B cell (primary cell): Measurements from ENCODE around the gene PIK3R3. TPM values are rescaled to one million over a fixed set of nuclear protein-coding genes. Genes with fewer than 3 reads are reported as not detected.

Experiments used
- ATAC-seq: fragments of 200-7000 bp; cut with Tn5 transposase; one replicate; pipeline ENCODE4 v1.10.0; 2021; ENCODE audit warnings: low read depth, mild to moderate bottlenecking, moderate number of reproducible peaks, moderate library complexity
- CTCF ChIA-PET: fragments of 350-600 bp; sonication (Branson Sonifier 250); formaldehyde crosslinking; loops from one replicate; lab custom pipeline; 2021; ENCODE audit warnings: antibody characterized with exemption, inconsistent platforms; lab: Charles Lee
- POLR2A ChIA-PET: fragments of 350-600 bp; sonication (Branson Sonifier 250); formaldehyde crosslinking; loops from one replicate; lab custom pipeline; 2021; ENCODE audit warnings: antibody characterized with exemption; lab: Charles Lee
- DNase-seq: peaks from one replicate; pipeline ENCODE4 v3.0.0; 2013
- H2AFZ ChIP-seq: 2 replicates; pipeline ENCODE4 v1.6.1; 2012; ENCODE audit warnings: mild to moderate bottlenecking, low read depth, low read length; ENCODE audit not compliant: insufficient read depth, poor library complexity, severe bottlenecking
- H3K27ac ChIP-seq, 2 donors: 1 replicate in 1 of 2; 2 replicates in 1 of 2; pipeline ENCODE4 v1.5.1; 2012 to 2013; ENCODE audit warnings: low read length in 2 of 2, mild to moderate bottlenecking in 2 of 2, moderate library complexity in 1 of 2
- H3K27me3 ChIP-seq, 4 experiments: fragments of 200-600 bp in 1 of 4; sonication (generic) in 1 of 4; replicated peaks in 1 of 4; 1 replicate in 2 of 4; 2 replicates in 2 of 4; pipeline versions ENCODE4 v1.6.1 to v1.7.0; 2013 to 2016; ENCODE audit warnings: low read length in 3 of 4, mild to moderate bottlenecking in 2 of 4, mixed read lengths in 1 of 4, moderate library complexity in 1 of 4; ENCODE audit not compliant: insufficient read depth in 4 of 4, control insufficient read depth in 3 of 4; ENCODE audit errors: control extremely low read depth in 1 of 4
- H3K36me3 ChIP-seq, 2 experiments: replicated peaks in 1 of 2; 1 replicate in 1 of 2; 2 replicates in 1 of 2; pipeline versions ENCODE4 v1.6.1 to v1.7.1; 2013; ENCODE audit warnings: low read length in 1 of 2; ENCODE audit not compliant: insufficient read depth in 2 of 2, control insufficient read depth in 1 of 2; ENCODE audit errors: control extremely low read depth in 1 of 2, extremely low read depth in 1 of 2
- H3K4me1 ChIP-seq, 2 donors: fragments of 200-600 bp in 1 of 2; sonication (generic) in 1 of 2; 1 replicate in 1 of 2; 2 replicates in 1 of 2; pipeline versions ENCODE4 v1.5.1 to v1.6.1; 2013 to 2017; ENCODE audit warnings: low read length in 2 of 2; ENCODE audit not compliant: control insufficient read depth in 2 of 2, insufficient read depth in 2 of 2
- H3K4me2 ChIP-seq: replicated peaks from 2 replicates; pipeline ENCODE3; 2012; ENCODE audit warnings: mild to moderate bottlenecking, low read depth, low read length; ENCODE audit not compliant: poor library complexity, severe bottlenecking
- H3K4me3 ChIP-seq, 5 experiments: fragments of 200-600 bp in 1 of 5; sonication (generic) in 1 of 5; 1 replicate in 3 of 5; 2 replicates in 2 of 5; pipeline versions ENCODE4 v1.5.1 to v1.7.0; 2011 to 2016; ENCODE audit warnings: low read length in 4 of 5, mild to moderate bottlenecking in 4 of 5, low read depth in 2 of 5, control low read depth in 1 of 5, moderate library complexity in 1 of 5; ENCODE audit not compliant: insufficient read depth in 1 of 5; ENCODE audit errors: control extremely low read depth in 1 of 5, extremely low read depth in 1 of 5
- H3K79me2 ChIP-seq: fragments of 200-600 bp; sonication (generic); one replicate; pipeline ENCODE4 v1.6.0; 2016; ENCODE audit warnings: low read length; ENCODE audit not compliant: control insufficient read depth, insufficient read depth
- H3K9ac ChIP-seq: fragments of 200-600 bp; sonication (generic); 2 replicates; pipeline ENCODE4 v1.6.1; 2017; ENCODE audit warnings: mild to moderate bottlenecking, low read length, moderate library complexity
- H3K9me3 ChIP-seq, 3 donors: one replicate each; pipeline versions ENCODE4 v1.6.1 to v1.7.1; 2013; ENCODE audit warnings: low read length in 2 of 3; ENCODE audit not compliant: control insufficient read depth in 2 of 3, insufficient read depth in 1 of 3; ENCODE audit errors: control extremely low read depth in 1 of 3
- H4K20me1 ChIP-seq: 2 replicates; pipeline ENCODE4 v1.6.0; 2012; ENCODE audit warnings: mild to moderate bottlenecking, low read length; ENCODE audit not compliant: insufficient read depth, control insufficient read depth, poor library complexity, severe bottlenecking
- H3K27ac Mint-ChIP-seq: one replicate; pipeline ENCODE4 v1.8.0; 2021; ENCODE audit warnings: mixed read lengths
- H3K27me3 Mint-ChIP-seq: one replicate; pipeline ENCODE4 v1.8.0; 2021; ENCODE audit warnings: mixed read lengths
- H3K4me1 Mint-ChIP-seq: one replicate; pipeline ENCODE4 v1.8.0; 2021; ENCODE audit warnings: mixed read lengths
- H3K4me3 Mint-ChIP-seq: one replicate; pipeline ENCODE4 v1.8.0; 2021; ENCODE audit warnings: mixed read lengths
- H3K9me3 Mint-ChIP-seq: one replicate; pipeline ENCODE4 v1.8.0; 2022; ENCODE audit warnings: mixed read lengths; ENCODE audit not compliant: insufficient read depth
- EZH2 ChIP-seq: IDR thresholded peaks from 2 replicates; pipeline ENCODE4 v1.6.1; 2012; ENCODE audit warnings: borderline replicate concordance, low read depth, mild to moderate bottlenecking, moderate library complexity, low read length; ENCODE audit not compliant: insufficient read depth, poor library complexity, severe bottlenecking
- WGBS: methylation state at CpG from one replicate; pipeline ENCODE4 v1.1.5; 2013; ENCODE audit warnings: missing lambda C conversion rate; ENCODE audit not compliant: insufficient coverage; 5-methylcytosine and 5-hydroxymethylcytosine counted together
- intact Hi-C: fragments of 100-400 bp; cut with micrococcal nuclease; formaldehyde crosslinking; loops from one replicate; pipeline ENCODE4 v1.10.0; 2022
- polyA plus RNA-seq: library from polyadenylated mRNA; depleted of rRNA; stranded (reverse); fragments of >200 nt; gene quantifications from 2 replicates; pipeline ENCODE4 v1.2.3, GENCODE V29; 2012
- total RNA-seq, 2 donors: library from RNA; stranded (reverse); fragments of 120-200 nt in 1 of 2; gene quantifications; 1 replicate in 1 of 2; 2 replicates in 1 of 2; pipeline versions ENCODE4 v1.2.3 to v1.2.4, GENCODE V29; 2013 to 2022
- TF ChIP-seq, protein P1 (sequence below): fragments of 200-600 bp; IDR thresholded peaks from one replicate; pipeline ENCODE4 v1.8.0; 2022; ENCODE audit warnings: antibody characterized with exemption, mild to moderate bottlenecking

The PIK3R3 gene
- total and polyA plus RNA-seq, 2 donors (not counting 1 experiment from before 2014, with no cell fraction given) = 0.06 to 0.17 TPM

DNA sequence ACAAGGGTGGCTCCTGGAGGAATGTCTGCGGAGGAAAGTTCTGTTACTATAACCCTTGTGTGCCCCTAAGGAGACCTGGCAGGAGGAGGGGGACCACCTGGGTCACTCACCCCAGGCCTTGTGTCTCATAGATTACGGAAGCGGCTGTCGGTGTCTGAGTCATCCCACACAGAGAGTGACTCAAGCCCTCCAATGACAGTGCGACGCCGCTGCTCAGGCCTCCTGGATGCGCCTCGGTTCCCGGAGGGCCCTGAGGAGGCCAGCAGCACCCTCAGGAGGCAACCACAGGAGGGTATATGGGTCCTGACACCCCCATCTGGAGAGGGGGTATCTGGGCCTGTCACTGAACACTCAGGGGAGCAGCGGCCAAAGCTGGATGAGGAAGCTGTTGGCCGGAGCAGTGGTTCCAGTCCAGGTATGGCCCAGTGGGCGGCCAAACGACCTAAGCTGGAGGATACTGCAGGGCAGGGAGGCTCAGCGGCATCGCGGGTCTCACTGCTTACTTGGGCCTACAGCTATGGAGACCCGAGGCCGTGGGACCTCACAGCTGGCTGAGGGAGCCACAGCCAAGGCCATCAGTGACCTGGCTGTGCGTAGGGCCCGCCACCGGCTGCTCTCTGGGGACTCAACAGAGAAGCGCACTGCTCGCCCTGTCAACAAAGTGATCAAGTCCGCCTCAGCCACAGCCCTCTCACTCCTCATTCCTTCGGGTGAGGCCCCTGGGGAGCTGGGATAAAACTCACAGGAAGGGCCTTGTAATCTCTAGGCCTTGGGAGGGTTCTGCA lies 101.4 kb downstream of the PIK3R3 start:
- ATAC-seq (no peak), DNase-seq (no peak)
- Mint-ChIP-seq H3K9me3 (no peaks in the 10 kb centered on the region), H3K27ac (no peak overlapping the region), H3K4me3 (no peak overlapping the region), H3K4me1 (no peaks in the 10 kb centered on the region), H3K27me3 (no peaks in the 10 kb centered on the region)
- Histone ChIP-seq H3K4me3 (no peak overlapping the region), H3K4me2 (no peak overlapping the region), H3K27ac (no peak overlapping the region), H3K9me3 (no peaks in the 10 kb centered on the region), H3K79me2 (no peaks in the 10 kb centered on the region), H3K9ac (no peak overlapping the region), H2AFZ (no peak overlapping the region), H3K27me3 (no peaks in the 10 kb centered on the region), H3K36me3 (no peaks in the 10 kb centered on the region), H3K4me1 (no peaks in the 10 kb centered on the region), H4K20me1 (no peaks in the 10 kb centered on the region)
- TF ChIP-seq EZH2 = no peak
- TF ChIP-seq, protein P1, sequence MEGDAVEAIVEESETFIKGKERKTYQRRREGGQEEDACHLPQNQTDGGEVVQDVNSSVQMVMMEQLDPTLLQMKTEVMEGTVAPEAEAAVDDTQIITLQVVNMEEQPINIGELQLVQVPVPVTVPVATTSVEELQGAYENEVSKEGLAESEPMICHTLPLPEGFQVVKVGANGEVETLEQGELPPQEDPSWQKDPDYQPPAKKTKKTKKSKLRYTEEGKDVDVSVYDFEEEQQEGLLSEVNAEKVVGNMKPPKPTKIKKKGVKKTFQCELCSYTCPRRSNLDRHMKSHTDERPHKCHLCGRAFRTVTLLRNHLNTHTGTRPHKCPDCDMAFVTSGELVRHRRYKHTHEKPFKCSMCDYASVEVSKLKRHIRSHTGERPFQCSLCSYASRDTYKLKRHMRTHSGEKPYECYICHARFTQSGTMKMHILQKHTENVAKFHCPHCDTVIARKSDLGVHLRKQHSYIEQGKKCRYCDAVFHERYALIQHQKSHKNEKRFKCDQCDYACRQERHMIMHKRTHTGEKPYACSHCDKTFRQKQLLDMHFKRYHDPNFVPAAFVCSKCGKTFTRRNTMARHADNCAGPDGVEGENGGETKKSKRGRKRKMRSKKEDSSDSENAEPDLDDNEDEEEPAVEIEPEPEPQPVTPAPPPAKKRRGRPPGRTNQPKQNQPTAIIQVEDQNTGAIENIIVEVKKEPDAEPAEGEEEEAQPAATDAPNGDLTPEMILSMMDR = no peak
- WGBS = 98% methylated on average over 24 of the region's 26 CpGs
- POLR2A ChIA-PET = no interaction called here
- CTCF ChIA-PET = interaction anchor here (1.3 to 13.9 kb wide), 2 partner anchors 8 to 148 kb away, joined by 3 to 249 read pairs; partner anchors contain the start of genes P3R3URF and TSPAN1
- intact Hi-C loops = no loop called here
